NCI-H2196 (cell line): Measurements from ENCODE around the gene LRRC39.

Experiments used
- DNase-seq: peaks from one replicate; lab custom pipeline; 2025; ENCODE audit not compliant: unreplicated experiment; lab: John Stamatoyannopoulos, UW

Gene LRRC39

DNA sequence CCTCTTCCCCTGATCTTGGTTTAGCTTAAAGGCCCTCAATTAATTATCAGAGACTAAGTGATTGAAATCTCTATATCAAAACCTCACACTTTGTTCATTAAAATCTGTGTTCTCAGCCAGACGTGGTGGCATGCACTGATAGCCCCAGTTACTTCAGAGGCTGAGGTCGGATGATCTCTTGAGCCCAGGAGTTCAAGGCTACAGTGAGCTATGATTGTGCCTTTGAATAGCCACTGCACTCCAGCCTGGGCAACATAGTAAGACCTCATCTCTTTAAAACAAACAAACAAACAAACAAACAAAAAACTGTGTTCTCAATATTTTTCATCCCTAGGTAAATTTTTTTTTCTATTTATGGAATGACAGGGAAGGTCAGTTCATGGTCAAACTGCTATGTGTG lies 26.4 kb downstream of the LRRC39 start:
- no peak for DNase-seq

GRCh38 chr1:100147875-100148274 lies 30.2 kb downstream of the LRRC39 start:
- DNase-seq: no peak

DNA sequence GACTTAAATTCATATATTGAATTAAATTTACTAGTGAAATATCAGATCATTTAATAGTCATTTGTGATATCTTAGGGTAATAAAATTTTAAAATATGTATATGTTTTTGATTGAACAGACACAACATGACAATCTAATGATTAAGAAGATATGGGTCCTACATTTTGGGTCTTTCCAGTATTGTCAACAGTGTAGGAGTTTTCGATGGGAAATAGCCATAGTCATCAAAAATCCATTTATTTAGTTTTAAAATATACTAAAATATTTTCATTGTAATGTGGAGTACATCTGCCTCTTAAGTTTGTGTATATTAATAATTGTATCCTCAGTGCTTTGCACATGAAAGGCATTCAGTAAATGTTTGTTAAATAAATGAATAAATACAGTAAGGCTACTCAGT lies 31.1 kb downstream of the LRRC39 start:
- no peak for DNase-seq

GRCh38 chr1:100145116-100145515 lies 32.9 kb downstream of the LRRC39 start:
- no peak for DNase-seq

DNA sequence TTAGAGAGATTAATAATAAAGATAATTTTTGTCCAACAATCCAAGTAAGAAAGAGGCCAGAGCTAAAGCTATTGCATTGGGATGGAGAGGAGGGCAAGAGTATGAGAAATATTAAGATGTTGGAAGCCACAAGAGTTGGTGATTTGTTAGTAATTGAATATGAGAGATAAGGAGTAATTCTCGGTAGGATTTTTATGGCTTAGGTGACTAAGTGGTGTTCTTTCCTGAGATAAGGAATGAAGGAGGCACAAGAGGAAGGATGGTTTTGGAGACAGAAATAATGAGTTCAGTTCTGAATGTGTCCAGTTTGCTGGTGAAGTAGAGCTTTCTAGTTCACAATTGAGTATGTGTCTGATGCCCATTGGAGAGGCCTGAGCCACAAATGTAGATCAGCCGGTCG lies 35.7 kb downstream of the LRRC39 start:
- no peak for DNase-seq

DNA sequence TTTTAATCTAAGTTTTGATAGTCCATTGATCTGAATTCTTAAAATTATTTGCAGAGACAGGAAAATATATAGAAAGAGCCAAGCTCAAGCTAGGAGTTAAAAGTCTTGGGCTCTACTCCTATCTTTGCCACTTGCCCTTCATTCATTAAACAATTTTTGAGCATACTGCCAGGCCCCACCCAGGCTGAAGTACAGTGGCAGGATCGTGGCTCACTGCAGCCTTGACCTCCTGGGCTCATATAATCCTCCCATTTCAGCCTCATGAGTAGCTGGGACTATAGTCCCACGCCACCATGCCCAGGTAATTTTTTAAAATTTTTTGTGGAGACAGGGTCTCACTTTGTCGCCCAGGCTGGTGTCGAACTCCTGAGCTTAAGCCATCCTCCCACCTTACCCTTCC lies 36.9 kb downstream of the LRRC39 start:
- no peak for DNase-seq

GRCh38 chr1:100137602-100138001 lies 40.5 kb downstream of the LRRC39 start:
- DNase-seq: no peak

DNA sequence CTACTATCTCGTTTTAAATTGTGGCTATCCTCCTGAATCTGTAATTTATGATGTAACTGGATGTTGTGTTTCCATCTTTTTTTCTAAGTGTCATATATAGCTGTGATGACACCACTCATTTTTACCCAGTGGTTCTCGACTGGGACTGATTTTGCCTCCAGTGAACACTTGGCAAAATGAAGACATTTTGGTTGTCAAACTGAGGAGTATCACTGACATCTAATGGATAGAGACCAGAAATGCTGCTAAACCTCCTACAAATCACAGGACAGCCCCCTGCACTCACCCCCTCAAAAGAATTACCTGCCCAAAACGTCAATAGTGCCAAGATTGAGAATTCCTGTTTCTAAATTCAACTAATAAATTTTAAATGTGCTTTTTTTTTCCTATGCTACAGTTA lies 43.2 kb downstream of the LRRC39 start:
- no peak for DNase-seq

DNA sequence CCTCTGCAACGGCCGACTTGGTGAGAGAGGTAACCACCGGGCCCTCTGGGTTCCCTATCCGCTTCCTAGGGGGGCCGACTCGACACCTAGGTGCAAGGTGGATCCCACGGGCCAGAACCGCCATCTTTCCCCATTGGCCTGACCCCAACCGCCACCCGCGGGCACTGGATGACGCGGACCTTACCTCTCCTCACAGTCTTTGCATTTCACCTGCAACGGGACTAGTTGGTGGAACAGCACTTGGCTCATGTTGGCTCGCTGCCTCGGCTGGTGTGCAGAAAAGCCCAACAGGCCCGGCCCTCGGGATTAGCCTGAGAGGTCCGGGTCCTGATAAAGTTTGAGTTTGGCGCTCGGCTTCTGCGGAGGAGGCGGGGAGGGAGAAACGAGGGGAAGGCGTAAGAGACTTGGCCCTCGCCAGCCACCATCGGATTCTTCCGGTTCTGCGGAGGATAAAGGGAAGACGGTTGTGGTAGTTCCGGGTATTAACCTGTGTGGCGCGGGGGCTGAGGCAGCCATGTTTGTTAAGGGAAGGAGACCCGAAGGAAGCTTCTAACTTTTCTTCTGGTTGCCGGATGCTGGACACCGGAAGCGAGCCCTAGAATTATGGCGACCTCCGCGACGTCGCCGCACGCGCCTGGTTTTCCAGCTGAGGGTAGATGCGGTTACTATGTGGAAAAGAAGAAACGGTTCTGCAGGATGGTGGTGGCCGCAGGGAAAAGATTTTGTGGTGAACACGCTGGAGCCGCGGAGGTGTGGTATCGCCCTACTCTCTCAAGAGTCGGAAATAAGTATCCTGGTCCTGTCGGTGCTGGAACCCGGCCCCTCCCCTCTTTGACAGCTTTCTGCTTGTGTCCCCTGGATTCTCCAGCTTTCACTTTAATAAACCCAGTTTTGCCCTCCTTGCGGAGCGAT lies 45.2 kb downstream of the LRRC39 start, which contains the start of the genes SASS6 and TRMT13:
TSS of gene SASS6 (minus strand) at position 365 of the 912 bp plus-strand sequence. CDS start at position 249, 116 bp downstream.
TSS of gene TRMT13 (plus strand) at position 598 of the 912 bp plus-strand sequence. CDS start at position 604, 6 bp downstream.
- DNase-seq: peak; percentile 95

- DNase-seq: no peak
Observed at GRCh38 chr1:100131623-100132022, 46.4 kb downstream of the LRRC39 start.

- DNase-seq: peak; percentile 20
Observed at GRCh38 chr1:100130552-100131077, 47.4 kb downstream of the LRRC39 start.

GRCh38 chr1:100127226-100127625 lies 50.8 kb downstream of the LRRC39 start:
- DNase-seq: no peak

DNA sequence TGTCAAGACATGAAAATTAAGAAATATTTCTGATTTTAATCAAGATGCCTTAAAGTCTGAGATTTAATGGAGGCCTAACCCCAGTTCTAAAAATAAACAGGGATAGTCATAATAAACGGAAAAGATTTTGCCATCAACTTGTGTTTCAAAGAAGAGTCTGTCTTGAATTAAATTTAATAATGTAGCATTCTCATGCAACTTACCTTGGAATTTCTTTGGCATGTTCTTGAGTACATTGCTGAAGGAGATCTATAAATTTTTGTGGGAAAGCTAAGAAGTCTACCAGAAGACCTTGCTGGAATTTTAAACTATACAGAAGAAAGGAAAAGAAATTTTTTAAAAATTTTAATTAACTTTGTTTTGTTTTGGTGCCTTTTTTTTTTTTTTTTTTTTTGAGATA lies 55.9 kb downstream of the LRRC39 start:
- no peak for DNase-seq

DNA sequence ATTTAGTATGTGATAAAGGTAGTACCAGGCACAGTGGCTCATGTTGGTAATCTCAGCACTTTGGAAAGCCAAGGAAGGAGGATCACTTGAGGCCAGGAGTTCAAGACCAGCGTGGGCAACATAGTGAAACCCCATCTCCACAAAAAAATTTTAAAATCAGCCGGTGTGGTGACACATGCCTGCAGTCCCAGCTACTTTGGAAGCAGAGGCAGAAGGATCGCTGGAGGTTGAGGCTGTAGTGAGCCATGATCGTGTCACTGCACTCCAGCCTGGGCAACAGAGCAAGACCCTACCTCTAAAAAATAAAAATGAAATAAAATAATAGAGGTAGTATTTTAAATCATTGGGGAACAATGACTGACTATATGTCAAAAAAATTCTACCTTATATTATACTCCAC lies 62.5 kb downstream of the LRRC39 start:
- DNase-seq: no peak

DNA sequence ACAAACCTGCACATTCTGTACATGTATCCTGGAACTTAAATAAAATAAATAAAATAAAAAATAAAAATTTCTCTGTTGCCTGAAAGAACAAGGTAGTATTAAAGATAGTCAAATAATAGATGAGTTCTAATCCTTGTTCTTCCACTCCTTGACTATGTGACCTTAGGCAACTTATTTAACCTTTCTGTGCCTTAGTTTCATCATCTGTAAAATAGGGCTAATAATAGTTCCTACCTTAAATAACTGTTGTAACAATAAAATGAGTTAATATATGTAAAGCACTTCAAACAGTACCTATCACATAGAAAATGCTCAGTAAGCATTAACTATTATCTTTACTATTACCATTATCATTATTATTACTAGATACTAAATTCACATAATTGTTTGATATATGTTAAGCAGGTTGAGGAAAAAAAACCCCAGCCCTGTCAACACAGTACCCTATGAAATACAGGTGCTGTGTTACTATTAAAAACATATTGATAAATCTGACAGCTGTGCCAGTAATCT lies 68.4 kb downstream of the LRRC39 start:
- DNase-seq: no peak

DNA sequence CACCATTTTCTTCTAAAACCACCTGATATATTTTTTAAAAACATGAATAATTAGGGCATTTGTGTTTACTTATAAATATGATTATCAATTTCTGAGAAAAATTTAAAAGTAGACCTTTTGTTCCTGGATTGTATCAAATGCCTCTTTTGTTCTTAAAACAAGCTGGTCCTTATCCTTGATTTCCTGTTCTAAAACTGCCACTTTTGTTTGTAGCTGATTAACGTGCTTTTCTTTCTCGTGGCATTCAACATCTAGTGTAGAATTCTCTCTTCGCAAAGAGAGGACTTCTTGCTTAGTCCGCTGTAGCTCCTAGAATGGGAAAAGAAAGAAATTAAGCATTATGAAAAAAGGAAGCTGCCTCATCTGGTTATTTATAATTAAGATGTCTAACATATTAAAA lies 70.4 kb downstream of the LRRC39 start:
- DNase-seq: no peak

GRCh38 chr1:100101564-100101963 lies 76.5 kb downstream of the LRRC39 start:
- no peak for DNase-seq

GRCh38 chr1:100100202-100100601 lies 77.9 kb downstream of the LRRC39 start:
- no peak for DNase-seq
